Astrocyte (in vitro differentiated cells and primary cell): ENCODE results near the gene SRD5A1. TPM values are rescaled to one million over a fixed set of nuclear protein-coding genes. Genes with fewer than 3 reads are reported as not detected.

Experiments
- DNase-seq: peaks from one replicate; pipeline ENCODE4 v3.0.0-alpha.2; 2010; ENCODE audit warnings: low read depth
- FAIRE-seq: peaks from 2 replicates; lab custom pipeline; 2011; peaks lifted over from hg19 to GRCh38; lab: Jason Lieb, UNC
- H2AFZ ChIP-seq: 2 replicates; pipeline ENCODE4 v1.6.0; 2012; ENCODE audit warnings: low read depth, low read length, inconsistent platforms
- H3K27ac ChIP-seq: 2 replicates; pipeline ENCODE4 v1.5.1; 2011; ENCODE audit warnings: low read depth, low read length, inconsistent platforms
- H3K27me3 ChIP-seq: 2 replicates; pipeline ENCODE4 v1.6.0; 2011; ENCODE audit warnings: low read length, inconsistent platforms; ENCODE audit not compliant: insufficient read depth
- H3K36me3 ChIP-seq: 2 replicates; pipeline ENCODE4 v1.5.1; 2011; ENCODE audit warnings: low read length, inconsistent platforms; ENCODE audit not compliant: insufficient read depth
- H3K4me1 ChIP-seq: 2 replicates; pipeline ENCODE4 v1.5.1; 2011; ENCODE audit warnings: low read length, inconsistent platforms; ENCODE audit not compliant: insufficient read depth
- H3K4me2 ChIP-seq: 2 replicates; pipeline ENCODE4 v1.6.0; 2012; ENCODE audit warnings: low read length, inconsistent platforms
- H3K4me3 ChIP-seq: 2 replicates; pipeline ENCODE4 v1.5.1; 2011; ENCODE audit warnings: low read depth, mild to moderate bottlenecking, low read length, inconsistent platforms; ENCODE audit not compliant: insufficient read depth
- H3K79me2 ChIP-seq: 2 replicates; pipeline ENCODE4 v1.6.0; 2012; ENCODE audit warnings: mild to moderate bottlenecking, low read length, inconsistent platforms; ENCODE audit not compliant: insufficient read depth
- H3K9ac ChIP-seq: 2 replicates; pipeline ENCODE4 v1.6.0; 2012; ENCODE audit warnings: mild to moderate bottlenecking, low read length, inconsistent platforms
- H3K9me3 ChIP-seq: 2 replicates; pipeline ENCODE4 v1.5.1; 2012; ENCODE audit warnings: low read depth, mild to moderate bottlenecking, low read length, inconsistent platforms; ENCODE audit not compliant: insufficient read depth
- H4K20me1 ChIP-seq: 2 replicates; pipeline ENCODE4 v1.6.0; 2012; ENCODE audit warnings: low read length, inconsistent platforms; ENCODE audit not compliant: insufficient read depth
- H3K27ac Mint-ChIP-seq: one replicate; pipeline ENCODE4 v1.8.0; 2021; ENCODE audit warnings: mild to moderate bottlenecking, mixed read lengths; ENCODE audit not compliant: unreplicated experiment
- H3K27me3 Mint-ChIP-seq: one replicate; pipeline ENCODE4 v1.8.0; 2021; ENCODE audit warnings: low read depth, mixed read lengths; ENCODE audit not compliant: unreplicated experiment
- H3K36me3 Mint-ChIP-seq: one replicate; pipeline ENCODE4 v1.8.0; 2021; ENCODE audit warnings: low read depth, mixed read lengths; ENCODE audit not compliant: unreplicated experiment
- H3K4me1 Mint-ChIP-seq: one replicate; pipeline ENCODE4 v1.8.0; 2021; ENCODE audit warnings: low read depth, mixed read lengths; ENCODE audit not compliant: unreplicated experiment
- H3K4me3 Mint-ChIP-seq: one replicate; pipeline ENCODE4 v1.8.0; 2021; ENCODE audit warnings: mild to moderate bottlenecking, moderate library complexity, mixed read lengths; ENCODE audit not compliant: unreplicated experiment
- H3K9me3 Mint-ChIP-seq: one replicate; pipeline ENCODE4 v1.8.0; 2021; ENCODE audit warnings: mild to moderate bottlenecking, mixed read lengths; ENCODE audit not compliant: unreplicated experiment
- EZH2 ChIP-seq: IDR thresholded peaks from 2 replicates; pipeline ENCODE4 v1.6.1; 2012; ENCODE audit warnings: mild to moderate bottlenecking, low read length, inconsistent platforms; ENCODE audit not compliant: insufficient read depth
- total RNA-seq: library from RNA; stranded (reverse); gene quantifications from 2 replicates; pipeline ENCODE4 v1.2.1, GENCODE V29; 2021
- TF ChIP-seq, protein P1 (sequence below): IDR thresholded peaks from 2 replicates; pipeline ENCODE4 v1.5.1; 2011; ENCODE audit warnings: low read depth, mild to moderate bottlenecking, inconsistent platforms, low read length, moderate library complexity; ENCODE audit not compliant: insufficient read depth

The SRD5A1 gene
- total RNA-seq, 1 donor from 2014 or later, result 27.6 TPM

- H3K27ac Mint-ChIP-seq, result peak overlapping the region; percentile 6
- no peaks in the 10 kb centered on the region for H3K9me3 Mint-ChIP-seq
- Histone ChIP-seq H3K4me1 (no peaks in the 10 kb centered on the region), H3K36me3 (peaks cover 63% of the 10 kb centered on the region), H3K27ac (no peak overlapping the region), H3K4me3 (no peak overlapping the region), H2AFZ (no peak overlapping the region), H4K20me1 (peaks cover 71% of the 10 kb centered on the region), H3K9ac (no peak overlapping the region), H3K9me3 (no peaks in the 10 kb centered on the region), H3K79me2 (peaks cover 70% of the 10 kb centered on the region), H3K4me2 (no peak overlapping the region), H3K27me3 (no peaks in the 10 kb centered on the region)
- no peak overlapping the region for H3K4me3 Mint-ChIP-seq
- H3K4me1 Mint-ChIP-seq, result peaks cover 10% of the 10 kb centered on the region
- DNase-seq (peak; percentile 14), FAIRE-seq (no peak)
- H3K36me3 Mint-ChIP-seq, result peaks cover 20% of the 10 kb centered on the region
- no peaks in the 10 kb centered on the region for H3K27me3 Mint-ChIP-seq
- no peak for TF ChIP-seq EZH2
- TF ChIP-seq, protein P1, sequence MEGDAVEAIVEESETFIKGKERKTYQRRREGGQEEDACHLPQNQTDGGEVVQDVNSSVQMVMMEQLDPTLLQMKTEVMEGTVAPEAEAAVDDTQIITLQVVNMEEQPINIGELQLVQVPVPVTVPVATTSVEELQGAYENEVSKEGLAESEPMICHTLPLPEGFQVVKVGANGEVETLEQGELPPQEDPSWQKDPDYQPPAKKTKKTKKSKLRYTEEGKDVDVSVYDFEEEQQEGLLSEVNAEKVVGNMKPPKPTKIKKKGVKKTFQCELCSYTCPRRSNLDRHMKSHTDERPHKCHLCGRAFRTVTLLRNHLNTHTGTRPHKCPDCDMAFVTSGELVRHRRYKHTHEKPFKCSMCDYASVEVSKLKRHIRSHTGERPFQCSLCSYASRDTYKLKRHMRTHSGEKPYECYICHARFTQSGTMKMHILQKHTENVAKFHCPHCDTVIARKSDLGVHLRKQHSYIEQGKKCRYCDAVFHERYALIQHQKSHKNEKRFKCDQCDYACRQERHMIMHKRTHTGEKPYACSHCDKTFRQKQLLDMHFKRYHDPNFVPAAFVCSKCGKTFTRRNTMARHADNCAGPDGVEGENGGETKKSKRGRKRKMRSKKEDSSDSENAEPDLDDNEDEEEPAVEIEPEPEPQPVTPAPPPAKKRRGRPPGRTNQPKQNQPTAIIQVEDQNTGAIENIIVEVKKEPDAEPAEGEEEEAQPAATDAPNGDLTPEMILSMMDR, result no peak
Measured at GRCh38 chr5:6615034-6615815, 18.0 kb upstream of the SRD5A1 start.

DNA sequence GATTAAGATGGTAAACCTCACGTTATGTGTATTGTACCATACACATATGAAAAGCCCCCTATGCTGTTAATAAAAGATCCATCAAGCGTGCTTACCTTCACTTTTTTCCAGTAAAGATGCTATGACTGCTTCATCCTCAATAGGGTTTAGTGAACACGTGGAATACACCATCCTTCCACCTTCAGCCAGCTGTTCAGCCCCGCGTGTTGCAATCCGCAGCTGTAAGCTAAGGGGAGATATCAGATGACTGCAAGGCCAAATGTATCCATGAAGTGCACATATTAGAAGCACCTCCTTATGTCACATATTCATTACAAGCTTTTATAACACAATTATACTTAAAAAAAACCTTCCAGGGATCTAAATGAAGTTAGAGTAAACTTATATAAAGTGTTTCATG is 16.6 kb upstream of the SRD5A1 start:
- H3K9ac ChIP-seq, result no peak overlapping the region
- H4K20me1 ChIP-seq, result peaks cover 67% of the 10 kb centered on the region
- H3K4me3 ChIP-seq, result no peak overlapping the region
- H3K27ac ChIP-seq, result no peak overlapping the region
- Mint-ChIP-seq H3K9me3 (no peaks in the 10 kb centered on the region), H3K27ac (no peak overlapping the region), H3K27me3 (no peaks in the 10 kb centered on the region), H3K4me3 (no peak overlapping the region), H3K4me1 (peaks cover 10% of the 10 kb centered on the region), H3K36me3 (peaks cover 18% of the 10 kb centered on the region)
- no peaks in the 10 kb centered on the region for H3K27me3 ChIP-seq
- H3K9me3 ChIP-seq, result no peaks in the 10 kb centered on the region
- H3K4me2 ChIP-seq, result no peak overlapping the region
- no peak overlapping the region for H2AFZ ChIP-seq
- FAIRE-seq (no peak), DNase-seq (no peak)
- peaks cover 61% of the 10 kb centered on the region for H3K36me3 ChIP-seq
- TF ChIP-seq, protein P1, result no peak
- TF ChIP-seq EZH2, result no peak
- no peaks in the 10 kb centered on the region for H3K4me1 ChIP-seq
- peaks cover 72% of the 10 kb centered on the region for H3K79me2 ChIP-seq

DNA sequence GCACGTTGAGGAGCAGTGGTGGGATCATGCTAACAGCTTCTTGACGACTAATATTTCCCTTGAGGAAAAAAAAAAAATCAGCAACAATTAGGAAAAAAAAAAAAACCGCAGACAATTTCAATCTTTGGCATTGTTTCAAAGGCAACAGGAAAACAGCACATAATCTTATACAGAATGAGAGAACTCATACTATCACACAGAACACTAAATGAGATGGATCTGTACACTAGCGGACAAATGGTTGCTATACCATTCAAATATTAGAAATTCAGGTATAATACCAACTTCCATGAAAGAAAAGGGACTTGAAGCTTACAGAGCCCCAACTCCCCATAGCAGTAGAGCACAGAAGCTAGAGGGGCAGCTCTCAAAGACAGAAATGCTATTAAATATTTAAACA is 10.0 kb upstream of the SRD5A1 start:
- Histone ChIP-seq H2AFZ (no peak overlapping the region), H4K20me1 (peaks cover 68% of the 10 kb centered on the region), H3K9me3 (peaks cover 3% of the 10 kb centered on the region), H3K36me3 (peaks cover 78% of the 10 kb centered on the region), H3K27me3 (no peaks in the 10 kb centered on the region), H3K4me1 (no peaks in the 10 kb centered on the region), H3K79me2 (peaks cover 81% of the 10 kb centered on the region), H3K4me3 (no peak overlapping the region), H3K27ac (no peak overlapping the region), H3K4me2 (no peak overlapping the region), H3K9ac (no peak overlapping the region)
- DNase-seq (no peak), FAIRE-seq (no peak)
- Mint-ChIP-seq H3K36me3 (peaks cover 31% of the 10 kb centered on the region), H3K27me3 (no peaks in the 10 kb centered on the region), H3K4me3 (no peak overlapping the region), H3K4me1 (peaks cover 3% of the 10 kb centered on the region), H3K9me3 (no peaks in the 10 kb centered on the region), H3K27ac (no peak overlapping the region)
- no peak for TF ChIP-seq EZH2
- TF ChIP-seq, protein P1, result no peak
